Fibroblast of the aortic adventitia (primary cell): Measurements from ENCODE around the gene ERBB2. TPM values are rescaled to one million over a fixed set of nuclear protein-coding genes. Genes with fewer than 3 reads are reported as not detected.
"Not testable (repeated sequence)": the region's sequence is repeated elsewhere in the genome, so short reads cannot be mapped to it uniquely, and the experiment has no call there.

Experiments used
- DNase-seq: peaks from one replicate; pipeline ENCODE4 v3.0.0-alpha.2; 2010; ENCODE audit warnings: low read depth
- H3K4me3 ChIP-seq: 2 replicates; pipeline ENCODE4 v1.5.1; 2011; ENCODE audit warnings: low read depth, mild to moderate bottlenecking, control low read depth, low read length, moderate library complexity
- total RNA-seq: library from RNA; depleted of rRNA; stranded (reverse); fragments of >200 nt; gene quantifications from 2 replicates; pipeline ENCODE4 v1.2.3, GENCODE V29; 2012; ENCODE audit warnings: low replicate concordance
- TF ChIP-seq, protein P1 (sequence below): IDR thresholded peaks from 2 replicates; pipeline ENCODE4 v1.5.1; 2011; ENCODE audit warnings: mild to moderate bottlenecking, low read length, control low read depth, inconsistent platforms; ENCODE audit not compliant: insufficient read depth

Gene ERBB2
- total RNA-seq, 1 donor: 37.4 TPM

GRCh38 chr17:39722104-39722503 lies 22.2 kb downstream of the ERBB2 start:
- TF ChIP-seq, protein P1, sequence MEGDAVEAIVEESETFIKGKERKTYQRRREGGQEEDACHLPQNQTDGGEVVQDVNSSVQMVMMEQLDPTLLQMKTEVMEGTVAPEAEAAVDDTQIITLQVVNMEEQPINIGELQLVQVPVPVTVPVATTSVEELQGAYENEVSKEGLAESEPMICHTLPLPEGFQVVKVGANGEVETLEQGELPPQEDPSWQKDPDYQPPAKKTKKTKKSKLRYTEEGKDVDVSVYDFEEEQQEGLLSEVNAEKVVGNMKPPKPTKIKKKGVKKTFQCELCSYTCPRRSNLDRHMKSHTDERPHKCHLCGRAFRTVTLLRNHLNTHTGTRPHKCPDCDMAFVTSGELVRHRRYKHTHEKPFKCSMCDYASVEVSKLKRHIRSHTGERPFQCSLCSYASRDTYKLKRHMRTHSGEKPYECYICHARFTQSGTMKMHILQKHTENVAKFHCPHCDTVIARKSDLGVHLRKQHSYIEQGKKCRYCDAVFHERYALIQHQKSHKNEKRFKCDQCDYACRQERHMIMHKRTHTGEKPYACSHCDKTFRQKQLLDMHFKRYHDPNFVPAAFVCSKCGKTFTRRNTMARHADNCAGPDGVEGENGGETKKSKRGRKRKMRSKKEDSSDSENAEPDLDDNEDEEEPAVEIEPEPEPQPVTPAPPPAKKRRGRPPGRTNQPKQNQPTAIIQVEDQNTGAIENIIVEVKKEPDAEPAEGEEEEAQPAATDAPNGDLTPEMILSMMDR: no peak
- H3K4me3 ChIP-seq: no peak overlapping the region
- DNase-seq: no peak

GRCh38 chr17:39722965-39723848 lies 23.3 kb downstream of the ERBB2 start:
- H3K4me3 ChIP-seq: no peak overlapping the region
- no peak for DNase-seq

DNA sequence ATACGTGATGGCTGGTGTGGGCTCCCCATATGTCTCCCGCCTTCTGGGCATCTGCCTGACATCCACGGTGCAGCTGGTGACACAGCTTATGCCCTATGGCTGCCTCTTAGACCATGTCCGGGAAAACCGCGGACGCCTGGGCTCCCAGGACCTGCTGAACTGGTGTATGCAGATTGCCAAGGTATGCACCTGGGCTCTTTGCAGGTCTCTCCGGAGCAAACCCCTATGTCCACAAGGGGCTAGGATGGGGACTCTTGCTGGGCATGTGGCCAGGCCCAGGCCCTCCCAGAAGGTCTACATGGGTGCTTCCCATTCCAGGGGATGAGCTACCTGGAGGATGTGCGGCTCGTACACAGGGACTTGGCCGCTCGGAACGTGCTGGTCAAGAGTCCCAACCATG lies 24.9 kb downstream of the ERBB2 start:
- no peak overlapping the region for H3K4me3 ChIP-seq
- DNase-seq: no peak
- TF ChIP-seq, protein P1: no peak

More at GRCh38 chr17:39722965-39723848, 23.3 kb downstream of the ERBB2 start:
- TF ChIP-seq, protein P1: no peak

DNA sequence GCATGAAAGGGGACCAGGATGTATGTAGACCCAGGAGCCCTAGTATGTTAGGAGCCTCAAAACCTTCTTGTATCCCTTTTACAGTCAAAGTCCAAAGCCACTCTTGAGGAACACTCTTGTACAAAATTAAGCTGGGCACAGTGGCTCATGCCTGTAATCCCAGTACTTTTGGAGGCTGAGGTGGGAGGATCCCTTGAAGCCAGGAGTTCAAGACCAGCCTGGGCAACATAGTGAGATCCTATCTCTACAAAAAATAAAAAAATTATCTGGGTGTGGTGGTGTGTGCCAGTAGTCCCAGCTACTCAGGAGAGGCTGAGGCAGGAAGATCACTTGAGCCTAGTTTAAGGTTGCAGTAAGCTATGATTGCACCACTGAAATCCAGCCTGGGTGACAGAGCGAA lies 26.1 kb downstream of the ERBB2 start:
- DNase-seq, H3K4me3 ChIP-seq: not testable (repeated sequence)

DNA sequence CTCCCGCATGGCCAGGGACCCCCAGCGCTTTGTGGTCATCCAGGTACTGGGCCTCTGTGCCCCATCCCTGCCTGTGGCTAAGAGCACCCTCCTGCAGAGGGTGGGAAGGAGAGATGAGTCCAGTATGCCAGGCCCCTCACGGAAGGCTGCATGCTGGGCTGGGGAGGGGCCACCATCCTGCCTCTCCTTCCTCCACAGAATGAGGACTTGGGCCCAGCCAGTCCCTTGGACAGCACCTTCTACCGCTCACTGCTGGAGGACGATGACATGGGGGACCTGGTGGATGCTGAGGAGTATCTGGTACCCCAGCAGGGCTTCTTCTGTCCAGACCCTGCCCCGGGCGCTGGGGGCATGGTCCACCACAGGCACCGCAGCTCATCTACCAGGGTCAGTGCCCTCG lies 26.8 kb downstream of the ERBB2 start:
- no peak for DNase-seq
- TF ChIP-seq, protein P1: no peak
- H3K4me3 ChIP-seq: no peak overlapping the region

DNA sequence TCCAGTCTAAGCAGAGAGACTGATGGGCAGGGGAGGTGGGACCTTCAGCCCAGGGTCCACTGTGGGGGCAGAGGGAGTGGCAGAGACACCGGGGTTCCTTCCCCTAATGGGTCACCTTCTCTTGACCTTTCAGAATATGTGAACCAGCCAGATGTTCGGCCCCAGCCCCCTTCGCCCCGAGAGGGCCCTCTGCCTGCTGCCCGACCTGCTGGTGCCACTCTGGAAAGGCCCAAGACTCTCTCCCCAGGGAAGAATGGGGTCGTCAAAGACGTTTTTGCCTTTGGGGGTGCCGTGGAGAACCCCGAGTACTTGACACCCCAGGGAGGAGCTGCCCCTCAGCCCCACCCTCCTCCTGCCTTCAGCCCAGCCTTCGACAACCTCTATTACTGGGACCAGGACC lies 27.7 kb downstream of the ERBB2 start:
- DNase-seq: no peak
- TF ChIP-seq, protein P1: no peak
- no peak overlapping the region for H3K4me3 ChIP-seq

DNA sequence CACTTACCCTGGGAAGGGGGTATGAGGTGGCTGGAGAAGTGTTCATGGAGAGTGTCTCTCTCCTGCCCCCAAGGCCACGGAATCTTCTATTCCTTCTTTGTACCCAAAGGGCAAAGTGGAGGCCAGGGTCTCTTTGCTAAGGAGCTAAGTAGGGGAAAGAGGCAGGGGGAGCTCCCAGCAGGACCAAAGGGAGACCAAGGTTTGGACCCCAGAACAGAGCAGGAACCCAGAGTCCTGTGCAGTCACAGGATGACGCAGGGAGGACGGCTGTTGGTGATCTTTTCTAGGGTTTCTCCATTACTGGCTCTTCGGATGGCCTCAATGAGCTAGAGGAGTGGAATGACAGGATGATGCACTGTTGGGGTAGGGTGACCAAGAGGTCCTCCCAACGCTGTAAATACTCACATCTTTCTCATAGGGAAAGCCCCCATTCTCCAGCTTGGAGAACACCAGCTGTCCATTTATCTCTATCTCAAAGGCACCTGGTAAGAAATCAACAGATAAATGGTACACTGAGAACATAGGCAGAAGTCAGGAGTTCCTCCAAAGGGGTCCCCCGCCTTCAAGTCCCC lies 29.5 kb downstream of the ERBB2 start:
- peak overlapping the region; percentile 90 for H3K4me3 ChIP-seq
- TF ChIP-seq, protein P1: no peak
- DNase-seq: no peak
